Activated CD4-positive, alpha-beta T cell treated with anti-CD3 and anti-CD28 coated beads, Interleukin-2, amount 10 ng/mL, durations not matched to agents 24 days and 14 days (primary cell): ENCODE measurements around the gene ARHGEF7. TPM values are rescaled to one million over a fixed set of nuclear protein-coding genes. Genes with fewer than 3 reads are reported as not detected.

Source experiments
- DNase-seq: peaks from one replicate; pipeline ENCODE4 v3.0.0; 2022
- H3K27ac Mint-ChIP-seq: one replicate; pipeline ENCODE4 v1.8.0; 2022; ENCODE audit warnings: mild to moderate bottlenecking, mixed read lengths
- H3K27me3 Mint-ChIP-seq: one replicate; pipeline ENCODE4 v1.8.0; 2022; ENCODE audit warnings: mixed read lengths
- H3K36me3 Mint-ChIP-seq: one replicate; pipeline ENCODE4 v1.8.0; 2022; ENCODE audit warnings: low read depth, mild to moderate bottlenecking, mixed read lengths
- H3K4me1 Mint-ChIP-seq: one replicate; pipeline ENCODE4 v1.8.0; 2021; ENCODE audit warnings: mixed read lengths
- H3K4me3 Mint-ChIP-seq: one replicate; pipeline ENCODE4 v1.8.0; 2022; ENCODE audit warnings: mild to moderate bottlenecking, moderate library complexity, mixed read lengths
- H3K9me3 Mint-ChIP-seq: one replicate; pipeline ENCODE4 v1.8.0; 2021; ENCODE audit warnings: mixed read lengths
- intact Hi-C: fragments of 100-400 bp; cut with micrococcal nuclease; formaldehyde crosslinking; loops from one replicate; pipeline ENCODE4 v1.15.1; 2023
- total RNA-seq: library from RNA; stranded (reverse); gene quantifications from 2 replicates; pipeline ENCODE4 v1.2.3, GENCODE V29; 2022

The ARHGEF7 gene
- total RNA-seq, 1 donor from 2014 or later = 69.3 TPM

- Mint-ChIP-seq H3K4me1 (peaks cover 10% of the 10 kb centered on the region), H3K9me3 (no peaks in the 10 kb centered on the region), H3K36me3 (no peaks in the 10 kb centered on the region), H3K4me3 (no peak overlapping the region), H3K27ac (no peak overlapping the region), H3K27me3 (peaks cover 77% of the 10 kb centered on the region)
- intact Hi-C loops = loop anchor here (10.0 kb wide), 3 partner anchors 52 to 948 kb away; partner anchors contain the start of genes COL4A1, COL4A2 and SOX1
- DNase-seq = no peak
These were observed 1.7 kb downstream of the ARHGEF7 start for GRCh38 chr13:111116856-111117255.

DNA sequence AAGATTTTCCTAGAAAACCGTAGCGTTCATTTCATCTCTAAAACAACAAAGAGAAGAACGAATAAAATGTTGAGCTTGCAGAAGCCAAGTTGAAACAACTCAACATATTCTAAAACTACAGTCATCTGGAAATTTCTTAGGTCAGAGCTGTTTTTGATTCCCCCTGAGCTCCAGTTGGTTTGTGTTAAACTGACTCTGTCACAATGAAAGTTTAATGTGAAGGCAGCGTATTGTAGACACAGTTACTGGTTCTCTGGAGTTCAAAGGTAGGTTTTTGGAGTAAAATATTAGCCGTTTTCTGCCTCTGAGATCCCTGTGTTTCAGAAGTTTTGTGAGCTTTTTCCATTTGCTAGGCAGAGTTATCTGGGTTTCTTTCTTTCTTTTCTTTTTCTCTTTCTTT, 2.2 kb downstream of the ARHGEF7 start:
- intact Hi-C loops = loop anchor here (10.0 kb wide), 3 partner anchors 52 to 948 kb away; partner anchors contain the start of genes COL4A1, COL4A2 and SOX1
- DNase-seq = no peak
- Mint-ChIP-seq H3K9me3 (no peaks in the 10 kb centered on the region), H3K4me3 (no peak overlapping the region), H3K36me3 (no peaks in the 10 kb centered on the region), H3K4me1 (peaks cover 10% of the 10 kb centered on the region), H3K27ac (no peak overlapping the region), H3K27me3 (peaks cover 74% of the 10 kb centered on the region)

- no peak overlapping the region for H3K27ac Mint-ChIP-seq
These were observed 2.9 kb downstream of the ARHGEF7 start for GRCh38 chr13:111117961-111118360.

DNA sequence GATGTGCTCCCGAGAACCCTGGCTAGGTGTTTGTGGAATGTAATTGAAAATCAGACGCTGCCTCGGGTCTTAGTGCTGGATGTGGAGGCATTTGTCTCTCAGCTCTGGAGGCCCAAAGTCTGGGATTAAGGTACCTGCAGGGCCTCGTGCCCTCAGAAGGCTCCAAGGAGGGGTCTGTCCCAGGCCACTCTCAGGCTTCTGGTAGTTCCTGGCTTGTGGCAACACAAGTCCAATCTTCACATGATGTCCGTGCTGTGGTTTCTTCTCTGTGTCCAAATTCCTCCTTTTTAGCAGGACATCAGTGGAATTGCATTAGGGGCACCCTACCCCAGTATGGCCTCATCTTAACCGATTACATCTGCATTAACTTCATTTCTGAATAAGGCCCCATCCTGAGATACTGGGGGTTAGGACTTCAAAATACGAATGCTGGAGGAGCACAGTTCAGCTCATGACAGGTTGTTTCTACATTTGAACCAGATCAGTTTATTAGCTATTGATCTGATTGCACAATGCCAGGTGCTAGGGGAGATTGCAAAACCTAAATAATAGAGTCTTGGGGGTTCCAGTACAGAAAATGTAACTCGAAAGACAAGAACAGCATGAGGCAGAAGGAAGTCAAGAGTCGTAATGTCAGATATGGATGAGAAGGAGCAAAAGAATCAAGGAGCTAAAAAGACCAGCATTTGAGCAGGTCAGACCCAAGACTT, 3.9 kb downstream of the ARHGEF7 start:
- no peak for DNase-seq
- Mint-ChIP-seq H3K4me3 (no peak overlapping the region), H3K36me3 (no peaks in the 10 kb centered on the region), H3K4me1 (peaks cover 10% of the 10 kb centered on the region), H3K27ac (no peak overlapping the region), H3K27me3 (peaks cover 63% of the 10 kb centered on the region), H3K9me3 (no peaks in the 10 kb centered on the region)
- intact Hi-C loops = loop anchor here (10.0 kb wide), 3 partner anchors 54 to 946 kb away; partner anchors contain the start of genes COL4A1, COL4A2 and SOX1

More at GRCh38 chr13:111117961-111118360, 2.9 kb downstream of the ARHGEF7 start:
- Mint-ChIP-seq H3K9me3 (no peaks in the 10 kb centered on the region), H3K4me1 (peaks cover 10% of the 10 kb centered on the region), H3K4me3 (no peak overlapping the region), H3K27me3 (peaks cover 71% of the 10 kb centered on the region), H3K36me3 (no peaks in the 10 kb centered on the region)
- DNase-seq = no peak
- intact Hi-C loops = loop anchor here (10.0 kb wide), 3 partner anchors 53 to 947 kb away; partner anchors contain the start of genes COL4A1, COL4A2 and SOX1

GRCh38 chr13:111119966-111120365, 4.9 kb downstream of the ARHGEF7 start:
- Mint-ChIP-seq H3K36me3 (no peaks in the 10 kb centered on the region), H3K4me3 (no peak overlapping the region), H3K4me1 (peaks cover 4% of the 10 kb centered on the region), H3K27ac (no peak overlapping the region), H3K27me3 (peaks cover 57% of the 10 kb centered on the region), H3K9me3 (no peaks in the 10 kb centered on the region)
- intact Hi-C loops = loop anchor here (10.0 kb wide), 3 partner anchors 55 to 945 kb away; partner anchors contain the start of genes COL4A1, COL4A2 and SOX1
- no peak for DNase-seq

- Mint-ChIP-seq H3K9me3 (no peaks in the 10 kb centered on the region), H3K36me3 (no peaks in the 10 kb centered on the region), H3K4me1 (peaks cover 4% of the 10 kb centered on the region), H3K27me3 (peaks cover 58% of the 10 kb centered on the region), H3K27ac (no peak overlapping the region), H3K4me3 (no peak overlapping the region)
- intact Hi-C loops = no loop called here
- DNase-seq = no peak
These were observed 5.3 kb downstream of the ARHGEF7 start for GRCh38 chr13:111120422-111120821.

GRCh38 chr13:111120913-111121312, 5.8 kb downstream of the ARHGEF7 start:
- peaks cover 58% of the 10 kb centered on the region for H3K27me3 Mint-ChIP-seq
- intact Hi-C loops = no loop called here
- H3K36me3 Mint-ChIP-seq = no peaks in the 10 kb centered on the region
- no peaks in the 10 kb centered on the region for H3K9me3 Mint-ChIP-seq
- H3K4me1 Mint-ChIP-seq = peaks cover 4% of the 10 kb centered on the region
- no peak for DNase-seq
- H3K4me3 Mint-ChIP-seq = no peak overlapping the region
- H3K27ac Mint-ChIP-seq = no peak overlapping the region

DNA sequence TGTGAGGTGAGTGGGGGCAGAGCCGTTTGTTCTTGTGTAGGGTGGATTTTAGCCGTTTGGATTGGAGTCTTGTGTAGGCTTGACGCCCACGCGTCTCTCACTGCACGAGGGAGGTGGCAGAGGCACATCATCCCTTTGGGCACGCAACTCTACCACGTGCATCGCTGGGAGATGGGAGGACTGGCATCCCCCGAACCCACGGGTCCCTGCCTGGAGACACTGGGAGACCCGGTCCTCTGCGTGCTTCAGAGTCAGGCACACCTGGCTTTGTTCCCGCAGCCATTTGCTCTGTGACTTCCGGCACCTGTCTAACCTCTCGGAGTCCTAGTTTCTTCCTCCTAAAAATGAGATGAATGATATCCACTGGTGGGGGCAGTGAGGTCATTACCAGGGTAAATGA, 6.4 kb downstream of the ARHGEF7 start:
- Mint-ChIP-seq H3K4me3 (no peak overlapping the region), H3K9me3 (no peaks in the 10 kb centered on the region), H3K27ac (no peak overlapping the region), H3K36me3 (no peaks in the 10 kb centered on the region), H3K27me3 (peaks cover 55% of the 10 kb centered on the region), H3K4me1 (no peaks in the 10 kb centered on the region)
- intact Hi-C loops = no loop called here
- no peak for DNase-seq

DNA sequence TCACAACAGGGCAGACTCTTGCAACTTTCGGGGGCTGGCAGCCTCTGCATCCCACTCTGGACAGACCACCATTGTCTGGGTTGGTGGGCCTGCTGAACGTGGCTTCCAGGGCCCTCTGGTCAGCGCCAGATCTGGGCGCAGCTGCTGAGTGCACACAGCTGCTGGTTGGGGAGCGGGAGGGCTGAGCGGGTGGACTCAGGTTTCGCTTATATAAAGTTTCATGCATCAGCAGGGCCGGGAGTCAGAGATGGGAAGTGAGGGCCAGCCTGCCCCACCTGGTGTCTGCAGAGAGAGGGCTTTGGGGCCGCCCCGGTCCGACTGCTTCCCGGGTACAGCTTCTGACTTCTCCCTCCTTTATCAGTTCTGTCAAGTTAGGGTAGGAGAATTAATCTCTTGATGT, 6.9 kb downstream of the ARHGEF7 start:
- Mint-ChIP-seq H3K36me3 (no peaks in the 10 kb centered on the region), H3K27ac (no peak overlapping the region), H3K4me3 (no peak overlapping the region), H3K4me1 (no peaks in the 10 kb centered on the region), H3K9me3 (no peaks in the 10 kb centered on the region), H3K27me3 (peaks cover 53% of the 10 kb centered on the region)
- intact Hi-C loops = no loop called here
- DNase-seq = no peak

- H3K27me3 Mint-ChIP-seq = peaks cover 49% of the 10 kb centered on the region
- H3K9me3 Mint-ChIP-seq = no peaks in the 10 kb centered on the region
- no peaks in the 10 kb centered on the region for H3K36me3 Mint-ChIP-seq
- no peak overlapping the region for H3K27ac Mint-ChIP-seq
- no peak overlapping the region for H3K4me3 Mint-ChIP-seq
- DNase-seq = no peak
- intact Hi-C loops = no loop called here
- no peaks in the 10 kb centered on the region for H3K4me1 Mint-ChIP-seq
These were observed 7.5 kb downstream of the ARHGEF7 start for GRCh38 chr13:111122631-111123030.

- Mint-ChIP-seq H3K4me1 (no peaks in the 10 kb centered on the region), H3K9me3 (no peaks in the 10 kb centered on the region), H3K27me3 (peaks cover 47% of the 10 kb centered on the region), H3K36me3 (no peaks in the 10 kb centered on the region), H3K4me3 (no peak overlapping the region), H3K27ac (no peak overlapping the region)
- intact Hi-C loops = no loop called here
- no peak for DNase-seq
These were observed 8.1 kb downstream of the ARHGEF7 start for GRCh38 chr13:111123221-111123620.

DNA sequence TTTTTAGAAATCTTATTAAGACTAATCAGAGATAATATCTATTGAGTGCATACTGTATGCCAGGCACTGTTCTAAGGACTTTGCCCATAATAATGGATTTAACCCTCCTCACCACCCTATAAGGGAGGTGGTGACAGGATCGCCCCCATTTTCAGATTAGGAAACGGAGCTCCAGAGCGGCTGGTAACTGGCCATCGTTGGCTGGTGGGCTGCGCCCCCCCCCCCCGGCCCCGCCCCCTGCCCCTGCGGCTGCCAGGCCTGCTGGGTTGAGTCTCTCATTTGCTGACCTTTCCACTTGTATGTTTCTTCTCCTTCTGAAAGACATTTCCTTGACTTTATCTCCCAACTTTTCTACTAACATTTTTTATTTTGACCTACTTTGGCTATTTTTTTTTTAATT, 8.5 kb downstream of the ARHGEF7 start:
- H3K27me3 Mint-ChIP-seq = peaks cover 46% of the 10 kb centered on the region
- intact Hi-C loops = no loop called here

GRCh38 chr13:111126509-111126908, 11.4 kb downstream of the ARHGEF7 start:
- Mint-ChIP-seq H3K4me3 (no peak overlapping the region), H3K9me3 (no peaks in the 10 kb centered on the region), H3K27me3 (peaks cover 42% of the 10 kb centered on the region), H3K4me1 (no peaks in the 10 kb centered on the region), H3K27ac (no peak overlapping the region), H3K36me3 (no peaks in the 10 kb centered on the region)
- no peak for DNase-seq
- intact Hi-C loops = no loop called here

More for the DNA sequence above, 8.5 kb downstream of the ARHGEF7 start:
- H3K4me3 Mint-ChIP-seq = no peak overlapping the region
- no peaks in the 10 kb centered on the region for H3K9me3 Mint-ChIP-seq
- DNase-seq = no peak
- no peak overlapping the region for H3K27ac Mint-ChIP-seq
- no peaks in the 10 kb centered on the region for H3K4me1 Mint-ChIP-seq
- H3K36me3 Mint-ChIP-seq = no peaks in the 10 kb centered on the region

- intact Hi-C loops = no loop called here
- no peaks in the 10 kb centered on the region for H3K36me3 Mint-ChIP-seq
- H3K4me3 Mint-ChIP-seq = no peak overlapping the region
- H3K27ac Mint-ChIP-seq = no peak overlapping the region
- H3K9me3 Mint-ChIP-seq = no peaks in the 10 kb centered on the region
- no peaks in the 10 kb centered on the region for H3K4me1 Mint-ChIP-seq
- no peak for DNase-seq
- peaks cover 36% of the 10 kb centered on the region for H3K27me3 Mint-ChIP-seq
These were observed 14.5 kb downstream of the ARHGEF7 start for GRCh38 chr13:111129465-111130115.
